Stomach (tissue), 9 donors: ENCODE data around the gene HMX1. TPM values are rescaled to one million over a fixed set of nuclear protein-coding genes. Genes with fewer than 3 reads are reported as not detected.

Experiments
- DNase-seq, 2 donors: peaks; one replicate each; pipeline versions ENCODE4 v3.0.0 to v3.0.0-alpha.2; 2013 to 2019
- H3K27ac ChIP-seq, 5 donors: fragments of 200-600 bp in 4 of 5; sonication (generic) in 4 of 5; one replicate each; pipeline ENCODE4 v1.5.1; 2013 to 2019; ENCODE audit warnings: mild to moderate bottlenecking in 1 of 5, moderate library complexity in 1 of 5
- H3K27me3 ChIP-seq, 3 donors: fragments of 200-600 bp; sonication (generic); one replicate each; pipeline ENCODE4 v1.5.1; 2017 to 2019; ENCODE audit warnings: mixed run types in 1 of 3
- H3K36me3 ChIP-seq, 4 donors: fragments of 200-600 bp; sonication (generic); 1 replicate in 3 of 4; 2 replicates in 1 of 4; pipeline ENCODE4 v1.5.1; 2016 to 2019
- H3K4me1 ChIP-seq, 4 donors: fragments of 200-600 bp; sonication (generic); one replicate each; pipeline ENCODE4 v1.5.1; 2016 to 2019
- H3K4me3 ChIP-seq, 4 donors: fragments of 200-600 bp; sonication (generic) in 3 of 4; one replicate each; pipeline ENCODE4 v1.5.1; 2016 to 2019; ENCODE audit warnings: mild to moderate bottlenecking in 1 of 4
- H3K9me3 ChIP-seq, 4 donors: fragments of 200-600 bp; sonication (generic); one replicate each; pipeline ENCODE4 v1.5.1; 2016 to 2019
- CTCF ChIP-seq, 7 experiments: fragments of 450-650 bp in 4 of 7; fragments of 200-600 bp in 3 of 7; sonication (generic) in 3 of 7; IDR thresholded peaks; one replicate each; pipeline ENCODE4 v1.5.1; 2016 to 2019; ENCODE audit warnings: antibody characterized with exemption in 7 of 7, control low read depth in 2 of 7, mild to moderate bottlenecking in 1 of 7
- EP300 ChIP-seq: sonication (generic); formaldehyde crosslinking; IDR thresholded peaks from one replicate; pipeline ENCODE4 v1.6.1; 2017; ENCODE audit warnings: antibody characterized with exemption
- POLR2A ChIP-seq, 4 donors: fragments of 450-650 bp; IDR thresholded peaks; one replicate each; pipeline ENCODE4 v1.6.1; 2016; ENCODE audit warnings: antibody characterized with exemption in 4 of 4, control low read depth in 2 of 4, mild to moderate bottlenecking in 1 of 4, moderate library complexity in 1 of 4
- POLR2AphosphoS5 ChIP-seq, 3 donors: sonication (generic); formaldehyde crosslinking; IDR thresholded peaks; one replicate each; pipeline ENCODE4 v1.6.1; 2016; ENCODE audit warnings: antibody characterized with exemption in 3 of 3
- WGBS, 5 donors: extraction: QIAGEN DNeasy Blood & Tissue Kit in 3 of 5; methylation state at CpG; one replicate each; pipeline versions ENCODE4 v1.1.5 to v1.1.7; 2013 to 2018; 5-methylcytosine and 5-hydroxymethylcytosine counted together
- intact Hi-C: fragments of 100-400 bp; cut with DNase I; formaldehyde crosslinking; loops from one replicate; pipeline ENCODE4 v1.15.1; 2023; ENCODE audit warnings: low total_unique reads
- polyA plus RNA-seq, 3 donors: library from polyadenylated mRNA; stranded (reverse); fragments of 200-250 nt; gene quantifications; one replicate each; pipeline ENCODE4 v1.2.3, GENCODE V29; 2013
- total RNA-seq, 5 donors: library from RNA; depleted of rRNA; stranded (reverse); fragments of >200 nt; gene quantifications; one replicate each; pipeline versions ENCODE4 v1.1.0 to v1.2.3, GENCODE V29; 2014 to 2016
- donor health status: healthy with polysubstance abuse.
- donor health status: Bipolar disorder and iron deficiency.
- donor health status: healthy.

The HMX1 gene
- total and polyA plus RNA-seq, 8 donors: 0.37 TPM; not detected in 7

GRCh38 chr4:8876982-8877779, 5.5 kb upstream of the HMX1 start:
- Histone ChIP-seq H3K27ac (no peak overlapping the region), H3K9me3 (no peaks in the 10 kb centered on the region), H3K4me1 (peaks cover 0 to 23% (median 5%) of the 10 kb centered on the region in 4 donors), H3K27me3 (peaks cover 28 to 100% (median 72%) of the 10 kb centered on the region in 3 donors), H3K4me3 (no peak overlapping the region), H3K36me3 (no peaks in the 10 kb centered on the region)
- WGBS, 5 donors: 4 to 7% (median 5%) methylated on average over 7 to 11 of the region's 11 CpGs
- no peak for DNase-seq
- TF ChIP-seq CTCF (IDR thresholded peaks at IDR 0.05): no peak
- TF ChIP-seq POLR2A (IDR thresholded peaks at IDR 0.05): no peak
- TF ChIP-seq POLR2AphosphoS5 (IDR thresholded peaks at IDR 0.05): no peak
- no peak for TF ChIP-seq EP300
- intact Hi-C loops: no loop called here

GRCh38 chr4:8874896-8875680, 3.4 kb upstream of the HMX1 start:
- Histone ChIP-seq H3K9me3 (no peaks in the 10 kb centered on the region), H3K36me3 (no peaks in the 10 kb centered on the region), H3K4me3 (no peak overlapping the region), H3K4me1 (peaks cover 0 to 37% (median 13%) of the 10 kb centered on the region in 4 donors), H3K27me3 (peaks cover 28 to 100% (median 86%) of the 10 kb centered on the region in 3 donors), H3K27ac (no peak overlapping the region)
- no peak for TF ChIP-seq POLR2A (IDR thresholded peaks at IDR 0.05)
- TF ChIP-seq POLR2AphosphoS5 (IDR thresholded peaks at IDR 0.05): no peak
- TF ChIP-seq CTCF (IDR thresholded peaks at IDR 0.05): no peak
- no peak for TF ChIP-seq EP300
- 16 to 24% (median 18%) methylated on average over 19 of the region's 19 CpGs for whole genome bisulfite sequencing, 5 donors
- no peak for DNase-seq
- intact Hi-C loops: no loop called here

- Histone ChIP-seq H3K4me3 (no peak overlapping the region), H3K27ac (no peak overlapping the region), H3K4me1 (peaks cover 0 to 37% (median 13%) of the 10 kb centered on the region in 4 donors), H3K9me3 (no peaks in the 10 kb centered on the region), H3K36me3 (no peaks in the 10 kb centered on the region), H3K27me3 (peaks cover 36 to 100% (median 95%) of the 10 kb centered on the region in 3 donors)
- intact Hi-C loops: no loop called here
- TF ChIP-seq EP300: no peak
- no peak for TF ChIP-seq POLR2AphosphoS5 (IDR thresholded peaks at IDR 0.05)
- no peak for TF ChIP-seq CTCF (IDR thresholded peaks at IDR 0.05)
- no peak for TF ChIP-seq POLR2A (IDR thresholded peaks at IDR 0.05)
- 3 to 8% (median 4%) methylated on average over 27 to 71 of the region's 71 CpGs for WGBS, 5 donors
- no peak for DNase-seq
Observed at GRCh38 chr4:8874003-8874895, 2.6 kb upstream of the HMX1 start.
